NCI-H2196 (cell line): Measurements from ENCODE around the gene SMAD6.
A peak's percentile ranks its signal among the peaks of the same experiment; 100 is the strongest.

Experiments
- DNase-seq: peaks from one replicate; lab custom pipeline; 2025; ENCODE audit not compliant: unreplicated experiment; lab: John Stamatoyannopoulos, UW

Gene SMAD6

GRCh38 chr15:66702035-66702786, at the start of gene SMAD6:
Gene SMAD6 (plus strand): TSS chr15:66702236. CDS start chr15:66703259, 1,023 bp downstream.
- peak; percentile 86 for DNase-seq

GRCh38 chr15:66652806-66653205, 49.2 kb upstream of the SMAD6 start:
- no peak for DNase-seq

DNA sequence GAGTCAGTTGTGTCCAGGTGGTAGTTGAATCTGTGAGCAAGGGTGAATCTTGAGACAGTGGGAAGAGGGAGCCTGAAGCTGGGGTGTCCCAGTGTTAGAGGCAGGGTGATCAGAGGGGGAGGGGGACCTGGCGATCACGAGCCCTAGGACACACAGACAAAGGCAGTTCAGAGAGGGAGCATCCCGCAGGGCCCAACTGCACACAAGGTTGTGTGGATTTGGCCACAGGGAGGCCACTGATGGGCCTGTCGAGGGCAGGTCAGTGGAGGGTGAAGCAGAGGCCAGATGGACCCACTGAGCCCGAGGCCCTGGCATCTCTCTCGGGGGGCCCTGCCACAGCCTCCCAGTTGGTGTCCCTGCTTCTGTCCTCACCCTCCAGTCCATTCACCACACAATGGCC, 48.6 kb upstream of the SMAD6 start:
- DNase-seq: no peak

DNA sequence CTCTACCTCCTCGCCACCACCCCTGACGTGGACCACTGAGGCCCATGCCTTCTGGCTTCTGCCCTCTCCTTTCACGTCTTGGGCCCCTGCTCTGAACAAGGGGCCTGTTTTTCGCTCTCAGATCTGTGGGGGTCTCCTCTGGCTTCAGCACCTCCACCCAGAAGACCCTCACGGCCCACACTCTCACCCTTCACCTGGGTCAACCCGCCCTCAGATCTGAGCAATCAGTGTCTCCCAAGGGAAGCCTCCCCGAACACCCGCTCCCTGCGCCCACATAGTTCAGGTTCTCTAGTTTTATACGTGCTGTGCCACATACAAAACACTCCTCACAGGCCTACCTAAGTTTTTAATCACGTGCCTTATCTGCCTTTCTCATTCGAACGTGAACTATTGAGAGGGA, 48.2 kb upstream of the SMAD6 start:
- no peak for DNase-seq

- DNase-seq: no peak
Measured at GRCh38 chr15:66654361-66654738, 47.7 kb upstream of the SMAD6 start.

DNA sequence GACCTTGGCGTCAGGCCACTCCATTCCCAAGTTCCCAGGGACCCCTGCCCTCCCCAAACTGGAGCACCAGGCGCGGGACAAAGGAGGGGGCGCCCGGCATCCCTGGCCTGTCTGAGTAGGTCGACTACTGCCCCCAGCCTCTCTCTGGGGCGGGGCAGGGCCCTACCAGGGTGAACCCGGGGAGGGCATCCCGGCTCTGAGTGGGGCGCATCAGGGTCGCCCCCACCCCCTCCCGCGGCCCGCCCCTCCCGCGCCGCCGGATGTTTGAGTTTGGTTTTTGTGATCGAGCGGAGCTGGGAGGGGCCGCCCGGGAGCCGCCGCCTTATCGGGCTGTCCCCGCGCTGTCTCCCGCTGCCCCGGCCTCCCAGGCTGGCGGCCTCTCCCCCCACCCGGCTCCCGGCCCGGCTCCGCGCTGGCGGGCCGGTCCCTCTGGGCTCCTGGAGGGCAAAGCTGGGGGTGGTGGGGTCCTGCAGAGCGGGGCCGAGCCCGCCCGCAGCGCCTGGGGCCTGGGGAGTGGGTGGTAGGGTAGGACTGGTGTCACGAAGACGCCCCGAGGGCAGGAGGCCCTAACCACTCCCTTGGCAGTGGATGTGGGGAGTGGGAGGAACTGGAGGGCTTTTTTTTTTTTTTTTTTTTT, 47.2 kb upstream of the SMAD6 start:
- DNase-seq: no peak

DNA sequence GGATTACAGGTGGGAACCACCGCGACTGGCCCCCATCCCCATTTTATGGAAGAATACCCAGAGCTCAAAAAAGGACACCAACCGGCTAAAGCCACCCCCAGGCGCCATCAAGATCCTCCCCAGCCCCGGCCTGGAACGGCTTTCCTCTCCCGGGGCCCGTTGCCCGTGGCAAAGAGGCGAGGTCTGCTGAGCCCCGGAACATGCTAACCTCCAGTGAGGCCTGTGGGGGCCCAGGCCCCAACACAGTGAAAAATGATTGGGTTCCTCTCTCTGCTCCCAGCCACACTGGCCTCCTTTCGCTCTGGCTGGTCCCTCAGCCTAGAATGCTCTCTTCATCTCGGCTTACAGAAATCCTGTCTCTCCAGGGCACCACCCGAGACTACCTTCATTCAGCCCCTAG, 46.5 kb upstream of the SMAD6 start:
- no peak for DNase-seq

DNA sequence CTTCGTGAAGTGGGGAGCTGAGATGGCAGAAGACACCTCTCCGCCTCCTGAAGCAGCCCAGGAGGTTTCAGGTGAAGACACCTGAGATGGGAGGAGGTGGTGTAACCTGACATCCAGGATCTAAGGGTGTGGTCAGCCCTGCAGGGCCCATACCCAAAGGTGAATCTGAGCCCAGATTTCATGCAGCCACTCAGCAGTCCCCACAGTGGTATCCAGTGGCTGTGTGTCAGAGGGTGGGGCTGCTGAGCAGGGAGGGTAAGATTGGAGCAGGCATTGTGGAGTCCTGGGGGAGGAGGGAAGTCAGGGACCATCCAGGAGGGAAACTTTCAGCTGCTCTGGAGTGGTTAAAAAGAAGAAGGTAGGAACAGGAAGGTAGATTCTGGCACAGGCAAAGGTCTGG, 46.0 kb upstream of the SMAD6 start:
- no peak for DNase-seq

DNA sequence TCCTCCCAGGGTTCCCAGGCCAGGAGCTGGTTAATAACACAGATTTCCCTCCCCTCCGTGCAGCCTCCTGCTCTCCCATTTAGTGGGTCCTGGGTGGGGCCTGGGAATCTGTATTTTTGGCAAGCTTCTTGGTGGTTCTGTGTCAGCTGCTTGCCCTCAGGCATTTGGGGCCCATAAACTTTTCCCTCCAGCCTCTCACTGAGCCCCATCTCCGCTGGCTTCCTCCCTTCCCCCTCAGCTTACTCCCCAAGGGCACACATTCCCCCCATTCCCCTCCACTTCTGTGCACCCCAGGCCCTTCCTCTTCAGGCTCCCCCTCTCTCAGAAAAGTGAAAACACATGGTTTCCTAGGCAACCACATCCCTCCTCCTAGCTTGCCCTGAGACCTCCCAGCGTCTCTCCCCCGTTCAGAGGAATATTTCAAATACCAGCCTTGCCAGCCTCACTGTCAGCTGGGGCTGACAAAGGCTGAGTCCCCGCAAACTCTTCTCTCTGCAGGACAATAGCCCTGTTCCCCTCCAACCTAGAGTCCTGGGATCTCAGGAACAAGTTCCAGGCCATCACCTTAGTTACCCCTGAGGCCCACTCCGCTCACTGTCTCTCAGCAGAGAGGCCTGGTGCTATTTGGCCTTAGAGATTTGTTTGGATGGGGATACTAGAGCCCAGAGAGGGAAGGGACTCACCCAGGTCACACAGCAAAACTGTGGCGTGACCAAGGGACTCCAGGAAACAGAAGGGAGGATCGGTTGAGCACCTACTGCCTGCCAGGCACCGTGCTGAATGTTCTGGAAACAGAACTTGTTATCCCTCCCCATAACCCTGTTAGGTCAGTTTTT, 44.6 kb upstream of the SMAD6 start:
- DNase-seq: no peak

GRCh38 chr15:66658044-66658443, 44.0 kb upstream of the SMAD6 start:
- no peak for DNase-seq

DNA sequence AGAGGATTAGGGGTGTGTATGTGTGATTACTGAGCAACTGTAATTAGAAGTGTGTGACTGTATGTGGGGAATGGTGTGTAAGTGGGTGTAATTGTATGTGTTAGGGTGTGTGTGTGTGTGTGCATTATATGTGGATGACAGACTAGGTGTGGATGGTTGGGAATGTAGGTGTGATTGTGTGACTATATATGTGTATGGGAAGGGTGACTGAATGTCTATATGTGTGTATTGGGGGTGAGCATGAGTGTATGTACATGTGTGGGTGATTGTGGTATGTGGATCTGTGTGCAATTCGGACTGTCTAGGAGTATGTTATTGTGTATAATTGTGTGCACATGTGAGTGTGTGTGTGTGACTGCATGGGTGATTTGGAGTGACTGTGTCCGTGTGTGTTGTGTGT, 43.2 kb upstream of the SMAD6 start:
- DNase-seq: no peak

- no peak for DNase-seq
Measured at GRCh38 chr15:66659384-66659783, 42.7 kb upstream of the SMAD6 start.

DNA sequence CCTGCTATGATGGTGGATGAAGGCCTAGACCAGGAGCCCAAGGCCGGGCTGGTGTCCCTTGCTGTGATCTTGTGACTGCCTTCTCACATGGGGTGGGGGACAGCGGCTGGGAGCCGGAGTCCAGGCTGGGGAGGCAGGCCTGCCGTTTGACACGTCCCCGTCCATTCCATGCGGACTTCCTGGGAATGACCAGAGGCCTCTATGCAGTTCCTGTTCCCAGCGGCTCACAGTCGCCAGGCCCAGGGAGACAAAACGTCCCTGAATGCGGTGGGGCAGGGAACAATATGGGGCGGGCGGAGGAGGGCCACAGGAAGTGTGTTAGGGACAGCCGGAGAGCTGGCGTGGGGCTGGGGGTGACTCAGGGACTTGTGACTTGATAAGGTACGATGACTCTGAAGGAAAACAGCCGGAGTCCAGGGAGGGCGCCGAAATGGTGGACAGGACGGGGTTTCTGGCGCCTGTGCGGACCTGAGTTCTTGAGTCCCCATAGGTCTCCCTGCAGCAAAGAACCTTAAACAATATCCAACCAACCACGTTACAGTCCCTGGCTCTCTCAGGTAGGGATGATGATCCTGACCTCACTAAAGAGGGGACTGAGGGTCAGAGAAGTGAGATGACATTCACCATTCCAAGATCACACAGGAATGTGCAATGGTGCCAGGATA, 40.5 kb upstream of the SMAD6 start:
- no peak for DNase-seq

DNA sequence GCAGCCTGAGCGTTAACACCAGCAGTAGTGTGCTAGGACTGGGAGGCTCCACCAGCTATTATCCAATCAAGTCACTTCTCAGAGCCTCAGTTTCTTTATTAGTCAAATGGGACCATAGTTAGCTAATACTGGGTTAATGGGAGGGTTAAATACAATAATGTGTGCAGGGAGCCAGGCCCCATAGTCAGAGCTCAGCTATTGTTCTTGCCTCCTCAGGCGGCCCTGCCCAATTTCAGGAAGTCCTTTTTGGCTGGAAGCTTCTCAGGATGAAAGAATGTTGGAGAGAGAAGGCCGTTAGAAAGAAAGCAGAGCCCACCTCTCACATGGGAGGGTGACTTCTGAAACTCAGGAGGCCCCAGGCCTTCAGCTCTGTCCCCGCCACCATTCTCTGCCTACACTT, 39.5 kb upstream of the SMAD6 start:
- no peak for DNase-seq

GRCh38 chr15:66663664-66664063, 38.4 kb upstream of the SMAD6 start:
- DNase-seq: no peak

DNA sequence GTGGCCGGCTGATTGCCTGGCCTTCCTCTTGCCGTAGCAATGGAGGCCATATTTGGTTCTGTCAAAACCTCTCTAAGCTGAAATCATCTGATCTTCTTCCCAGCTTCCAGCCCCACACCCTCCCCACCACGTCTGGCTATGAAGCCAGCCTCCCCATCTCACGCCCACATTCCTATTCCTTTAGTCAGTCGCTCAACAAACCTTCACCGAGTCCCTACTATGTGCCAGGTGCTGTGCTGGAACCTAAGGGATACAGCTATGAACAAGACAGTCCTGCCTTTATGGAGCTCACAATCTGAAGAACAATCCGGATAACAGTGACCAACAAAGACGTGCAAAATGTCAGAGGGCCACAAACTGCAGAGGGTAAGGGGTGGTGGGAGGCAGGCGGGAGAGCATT, 31.9 kb upstream of the SMAD6 start:
- no peak for DNase-seq

DNA sequence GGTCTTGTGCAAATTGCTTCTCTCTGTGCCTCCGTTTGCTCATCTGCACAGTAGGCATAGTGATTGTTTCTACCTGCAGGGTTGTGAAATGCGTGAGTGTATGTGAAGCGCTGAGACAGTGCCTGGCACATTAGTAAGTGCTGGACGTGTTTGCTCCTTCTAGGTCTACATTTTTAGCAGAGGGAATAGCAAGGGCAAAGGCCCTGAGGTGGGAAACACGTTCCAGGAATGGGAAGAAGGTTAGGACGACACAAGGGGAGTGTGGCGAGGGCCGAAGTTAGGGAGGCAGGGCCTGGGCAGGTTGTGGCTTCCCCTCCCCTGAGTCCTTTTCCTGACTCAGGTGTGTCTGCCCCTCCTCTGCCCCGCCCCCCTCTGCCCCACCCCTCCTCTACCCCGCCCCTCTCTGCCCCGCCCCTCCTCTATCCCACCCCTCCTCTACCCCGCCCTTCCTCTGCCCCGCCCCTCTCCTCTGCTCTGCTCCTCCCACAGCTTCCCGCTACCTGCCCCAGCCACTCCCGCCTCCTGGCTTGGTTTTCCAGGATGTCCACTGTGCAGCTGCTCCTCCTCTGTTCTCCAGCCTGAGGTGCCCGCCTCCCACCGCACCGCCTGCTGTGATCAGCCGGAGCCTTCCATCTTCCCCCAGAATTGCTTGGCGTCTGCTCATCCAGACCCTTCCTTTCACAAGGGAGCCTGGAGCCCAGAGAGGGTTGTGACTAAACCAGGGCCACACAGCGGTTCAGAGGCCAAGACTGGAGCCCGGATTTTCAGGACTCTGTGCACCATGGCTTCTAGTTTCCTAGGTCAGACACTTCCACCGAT, 31.1 kb upstream of the SMAD6 start:
- DNase-seq: peak; percentile 61

DNA sequence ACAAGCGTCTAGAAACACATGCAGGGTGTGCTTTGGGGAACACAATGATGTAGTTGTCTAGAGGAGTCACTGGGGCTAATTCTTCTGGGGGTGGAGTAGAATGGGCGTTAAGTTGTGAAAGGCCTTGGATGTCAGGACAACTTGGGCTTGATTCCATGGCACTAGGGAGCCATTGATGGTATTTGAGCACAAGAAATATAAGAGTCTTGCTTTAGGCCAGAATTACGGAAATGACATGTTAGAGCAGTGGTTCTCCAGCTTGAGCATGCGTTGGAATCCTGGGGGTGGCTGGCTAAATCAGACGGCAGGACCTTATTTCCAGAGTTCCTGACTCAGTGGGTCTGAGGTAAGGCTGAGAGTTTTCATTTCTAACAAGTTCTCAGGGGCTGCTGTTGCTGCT, 29.2 kb upstream of the SMAD6 start:
- no peak for DNase-seq

DNA sequence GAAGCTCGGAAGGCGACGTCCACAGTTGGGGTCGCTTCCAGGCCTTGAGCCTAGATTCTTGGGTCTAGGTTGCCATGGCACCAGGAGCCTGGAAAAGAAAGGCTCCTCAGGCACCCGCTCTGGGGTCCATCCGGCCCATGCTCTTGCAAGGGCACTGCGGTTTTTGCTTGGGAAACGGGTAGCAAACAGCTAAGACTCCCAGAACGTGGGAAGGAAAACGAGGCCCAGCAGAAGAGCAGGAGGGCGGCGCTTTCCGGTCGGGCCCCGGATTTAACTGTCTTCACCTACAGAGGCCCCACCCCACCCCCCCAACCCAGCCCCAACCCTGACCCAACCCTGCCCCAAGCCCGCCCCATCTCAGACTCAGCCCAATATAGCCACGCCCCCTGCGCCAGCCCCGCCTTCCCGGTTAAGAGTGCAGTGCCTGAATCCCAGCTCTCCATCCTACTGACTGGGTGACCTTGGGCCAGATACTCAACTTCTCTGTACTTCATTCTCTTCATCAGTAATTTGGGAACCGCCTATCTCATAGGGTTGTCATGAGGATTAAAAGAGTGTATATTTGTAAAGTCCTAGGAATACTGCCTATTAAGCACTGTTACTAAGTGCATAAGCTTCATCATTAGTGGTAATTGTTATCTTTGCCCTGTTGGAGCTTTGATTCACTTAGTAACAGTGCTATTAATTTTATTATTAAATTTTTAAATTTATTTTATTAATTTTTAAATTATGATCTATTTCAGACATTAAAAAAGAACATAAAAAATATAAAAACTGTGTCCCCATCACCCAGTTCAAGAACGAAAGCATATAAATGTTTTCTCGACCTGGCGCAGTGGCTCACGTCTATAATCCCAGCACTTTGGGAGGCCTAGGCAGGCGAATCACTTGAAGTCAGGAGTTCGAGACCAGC, 28.4 kb upstream of the SMAD6 start:
- no peak for DNase-seq

- no peak for DNase-seq
Measured at GRCh38 chr15:66674756-66675155, 27.3 kb upstream of the SMAD6 start.
